ENCODE results near the gene SUSD3.

DNA sequence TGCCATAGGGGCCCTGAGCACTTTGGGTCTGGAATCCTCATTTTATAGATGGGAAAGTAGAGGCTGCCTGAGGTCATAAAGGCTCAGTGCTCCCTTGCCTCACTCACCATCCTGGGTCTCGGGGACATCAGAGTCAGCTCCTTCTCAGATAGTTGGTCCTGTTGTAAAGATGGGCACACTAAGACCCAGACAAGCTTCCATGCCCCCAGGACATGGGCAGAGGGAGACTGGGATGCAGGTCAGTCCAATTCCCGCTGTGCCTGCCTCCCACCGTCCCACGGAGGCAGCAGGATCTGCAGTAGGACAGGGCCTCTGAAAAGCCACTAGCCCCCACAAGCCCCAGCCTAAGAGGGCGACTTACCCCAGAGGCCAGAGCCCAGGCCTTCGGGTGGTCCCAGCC lies 19.0 kb upstream of the SUSD3 start:
- TF ChIP-seq, protein P1, sequence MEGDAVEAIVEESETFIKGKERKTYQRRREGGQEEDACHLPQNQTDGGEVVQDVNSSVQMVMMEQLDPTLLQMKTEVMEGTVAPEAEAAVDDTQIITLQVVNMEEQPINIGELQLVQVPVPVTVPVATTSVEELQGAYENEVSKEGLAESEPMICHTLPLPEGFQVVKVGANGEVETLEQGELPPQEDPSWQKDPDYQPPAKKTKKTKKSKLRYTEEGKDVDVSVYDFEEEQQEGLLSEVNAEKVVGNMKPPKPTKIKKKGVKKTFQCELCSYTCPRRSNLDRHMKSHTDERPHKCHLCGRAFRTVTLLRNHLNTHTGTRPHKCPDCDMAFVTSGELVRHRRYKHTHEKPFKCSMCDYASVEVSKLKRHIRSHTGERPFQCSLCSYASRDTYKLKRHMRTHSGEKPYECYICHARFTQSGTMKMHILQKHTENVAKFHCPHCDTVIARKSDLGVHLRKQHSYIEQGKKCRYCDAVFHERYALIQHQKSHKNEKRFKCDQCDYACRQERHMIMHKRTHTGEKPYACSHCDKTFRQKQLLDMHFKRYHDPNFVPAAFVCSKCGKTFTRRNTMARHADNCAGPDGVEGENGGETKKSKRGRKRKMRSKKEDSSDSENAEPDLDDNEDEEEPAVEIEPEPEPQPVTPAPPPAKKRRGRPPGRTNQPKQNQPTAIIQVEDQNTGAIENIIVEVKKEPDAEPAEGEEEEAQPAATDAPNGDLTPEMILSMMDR (IDR thresholded peaks at IDR 0.05), result no peak
- no peak for TF ChIP-seq POLR2A (IDR thresholded peaks at IDR 0.05)

Measured in Peyer's patch (tissue), 4 donors.